HG03558 (cell line): ENCODE measurements around the gene NEIL1.
"Not testable (repeated sequence)": the region's sequence is repeated elsewhere in the genome, so short reads cannot be mapped to it uniquely, and the experiment has no call there.

Experiments used
- ATAC-seq: cut with Tn5 transposase; IDR thresholded peaks from one replicate; pipeline ENCODE4 v1.9.1; 2021; ENCODE audit warnings: moderate number of reproducible peaks; ENCODE audit not compliant: unreplicated experiment; ENCODE audit errors: extremely low read depth

The NEIL1 gene

DNA sequence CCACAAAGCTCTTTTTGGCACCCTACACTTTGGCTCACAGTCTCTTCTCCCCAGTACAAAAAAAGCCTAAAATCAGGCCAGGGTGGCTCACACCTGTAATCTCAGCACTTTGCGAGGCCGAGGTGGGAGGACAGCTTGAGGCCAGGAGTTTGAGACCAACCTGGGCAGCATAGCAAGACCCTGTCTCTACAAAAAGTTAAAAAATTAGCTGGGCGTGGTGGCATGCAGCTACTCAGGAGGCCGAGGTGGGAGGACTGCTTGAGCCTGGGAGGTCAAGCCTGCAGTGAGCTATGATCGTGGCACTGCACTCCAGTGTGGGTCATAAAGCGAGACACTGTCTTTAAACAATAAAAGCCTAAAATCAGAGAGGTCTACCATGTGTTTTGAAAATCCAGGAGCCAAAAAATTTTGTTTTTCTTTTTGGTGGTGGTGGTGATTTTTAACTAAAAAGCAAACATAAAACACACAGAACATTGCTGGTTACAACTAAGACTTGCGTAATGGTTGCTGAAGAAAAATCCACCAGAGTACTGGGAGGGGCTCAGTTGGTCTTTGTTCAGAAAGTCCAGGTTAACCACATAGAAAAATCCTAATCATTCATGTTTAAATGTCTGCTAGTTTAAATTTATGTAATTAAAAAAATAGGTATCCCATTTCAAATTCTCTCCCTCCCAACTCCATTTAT, 23.2 kb downstream of the NEIL1 start:
- no peak for ATAC-seq

DNA sequence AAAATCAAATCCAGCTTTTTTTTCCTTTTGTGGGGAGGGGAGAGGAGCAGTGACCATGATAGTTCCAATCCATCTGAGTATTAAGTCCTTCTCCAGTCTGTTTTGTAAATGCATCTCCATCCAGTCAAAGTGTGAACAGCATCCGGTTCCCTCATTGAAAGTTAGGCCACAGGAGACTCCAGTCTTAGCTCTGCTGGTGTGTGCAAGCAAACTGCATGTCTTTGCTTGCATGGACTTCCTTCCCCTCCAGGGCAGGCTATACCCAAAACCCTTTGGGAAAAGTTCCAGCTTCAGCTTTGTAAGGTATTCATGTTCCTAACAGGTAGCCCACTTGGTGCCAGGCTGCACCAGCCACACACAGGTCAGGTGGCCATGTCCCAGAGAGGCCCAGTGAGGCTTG, 24.6 kb downstream of the NEIL1 start:
- ATAC-seq: no peak

DNA sequence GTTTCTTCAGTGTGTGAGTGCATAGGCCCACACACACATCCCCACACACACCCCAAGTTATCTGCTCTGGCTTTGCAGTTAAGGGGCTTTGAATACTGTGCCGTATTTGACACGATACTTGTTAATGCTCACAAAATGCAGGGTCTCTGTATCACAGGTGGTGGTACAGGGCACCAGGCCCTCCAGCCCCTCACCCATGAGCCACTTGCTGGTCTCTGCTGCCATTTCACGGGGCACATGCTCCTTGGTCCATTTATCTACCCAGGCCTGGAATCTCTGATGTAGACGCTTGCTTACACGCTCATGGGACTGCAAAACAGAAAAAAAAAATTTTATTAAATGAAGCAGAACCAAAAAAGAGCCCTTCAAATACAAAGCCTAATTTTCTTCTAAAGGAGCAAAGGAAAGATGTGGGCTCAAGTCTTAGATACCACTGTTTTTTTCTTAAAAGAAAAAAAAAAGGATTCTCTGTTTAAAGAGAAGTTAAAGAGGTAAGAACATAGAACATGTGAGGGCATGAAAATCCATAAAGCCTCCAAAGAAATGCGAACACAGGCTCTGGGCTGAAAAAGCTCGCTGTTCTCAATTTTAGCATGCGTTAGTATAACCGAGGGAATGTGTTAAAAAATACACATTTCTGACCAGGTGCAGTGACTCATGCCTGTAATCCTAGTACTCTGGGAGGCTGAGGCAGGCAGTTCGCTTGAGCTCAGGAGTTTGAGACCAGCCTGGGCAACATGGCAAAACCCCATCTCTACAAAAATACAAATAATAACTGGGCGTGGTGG, 25.3 kb downstream of the NEIL1 start:
- no peak for ATAC-seq

DNA sequence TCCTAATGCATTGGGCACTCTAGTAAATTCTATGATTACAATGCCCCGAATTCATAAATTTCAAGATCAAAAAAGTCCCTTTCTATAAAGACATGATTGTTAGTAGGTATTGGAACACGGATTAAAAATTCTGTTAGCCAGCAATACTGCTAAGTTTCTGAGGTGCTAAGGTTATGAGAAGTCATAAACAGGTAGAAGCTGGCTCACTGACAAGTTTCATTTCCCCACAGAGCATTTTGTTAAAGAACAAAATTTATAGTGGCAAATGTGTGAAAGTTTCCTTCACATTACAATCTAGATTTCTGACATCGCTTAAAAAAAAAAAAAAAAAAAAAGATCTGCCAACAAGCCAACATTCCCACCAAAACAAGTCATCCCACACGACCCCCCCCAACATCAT, 33.9 kb downstream of the NEIL1 start:
- no peak for ATAC-seq

DNA sequence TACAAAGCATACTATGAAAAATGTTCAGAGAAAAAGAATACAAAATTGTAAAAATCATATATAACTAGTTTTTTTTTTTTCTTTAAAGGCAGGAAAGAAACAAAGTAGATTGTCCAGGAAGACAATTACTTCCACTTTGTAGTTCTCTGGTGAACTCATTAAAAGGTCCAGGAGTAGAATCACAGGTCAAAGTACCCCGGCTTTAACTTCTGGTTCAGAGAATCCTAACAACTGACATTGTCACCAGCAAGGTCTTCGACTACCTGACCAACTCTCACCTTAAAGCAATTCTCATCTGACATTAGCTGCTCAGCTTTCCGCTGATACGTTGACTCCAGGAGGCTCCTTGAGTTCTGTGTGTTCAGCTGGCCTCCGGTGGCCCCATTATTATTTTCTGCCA, 37.1 kb downstream of the NEIL1 start:
- not testable (repeated sequence) for ATAC-seq

DNA sequence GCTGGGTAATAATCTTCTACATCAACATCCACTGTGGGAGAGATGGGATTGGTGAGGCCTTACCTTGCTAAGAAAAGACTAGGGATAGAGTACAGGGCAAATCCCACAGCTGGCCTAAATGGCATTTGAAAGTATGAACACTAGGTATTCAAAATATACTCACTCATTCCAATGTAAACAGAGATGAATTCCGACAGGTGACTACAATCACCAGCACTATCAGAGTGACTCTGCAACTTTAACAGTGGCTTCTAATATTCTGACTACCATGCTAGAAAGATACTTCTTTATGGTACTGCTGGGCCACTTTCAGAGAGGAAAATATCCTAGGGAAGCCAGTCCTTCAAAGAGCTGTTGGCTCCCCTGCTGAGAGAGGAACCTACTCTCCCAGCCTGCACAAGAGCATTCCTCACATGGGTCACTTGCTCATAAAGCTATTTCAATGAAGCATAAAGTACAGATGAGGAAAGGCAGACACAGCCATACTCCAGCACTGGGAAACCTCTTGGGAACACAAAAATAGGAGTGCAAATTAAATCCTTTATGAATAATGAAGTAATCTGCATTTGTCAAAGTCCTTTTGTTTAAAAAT, 43.0 kb downstream of the NEIL1 start:
- no peak for ATAC-seq

DNA sequence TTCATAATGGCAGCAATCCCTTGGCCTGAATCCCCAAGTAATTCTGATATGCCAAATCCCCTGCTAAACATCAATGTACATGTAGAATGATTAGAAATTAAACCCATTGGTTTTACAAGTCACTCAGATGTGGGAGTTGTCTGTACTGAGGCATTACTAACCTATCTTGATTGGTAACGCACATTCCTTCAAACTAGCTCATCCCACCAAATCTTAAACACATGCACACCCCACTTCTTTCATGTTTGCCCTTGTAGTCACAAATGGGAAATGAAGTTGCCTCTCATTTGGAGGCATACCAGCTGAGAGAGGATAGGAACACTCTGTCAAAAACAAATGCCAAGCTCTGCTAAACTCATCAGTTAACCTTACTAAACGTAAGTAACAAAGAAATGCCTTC, 50.7 kb downstream of the NEIL1 start:
- ATAC-seq: no peak

DNA sequence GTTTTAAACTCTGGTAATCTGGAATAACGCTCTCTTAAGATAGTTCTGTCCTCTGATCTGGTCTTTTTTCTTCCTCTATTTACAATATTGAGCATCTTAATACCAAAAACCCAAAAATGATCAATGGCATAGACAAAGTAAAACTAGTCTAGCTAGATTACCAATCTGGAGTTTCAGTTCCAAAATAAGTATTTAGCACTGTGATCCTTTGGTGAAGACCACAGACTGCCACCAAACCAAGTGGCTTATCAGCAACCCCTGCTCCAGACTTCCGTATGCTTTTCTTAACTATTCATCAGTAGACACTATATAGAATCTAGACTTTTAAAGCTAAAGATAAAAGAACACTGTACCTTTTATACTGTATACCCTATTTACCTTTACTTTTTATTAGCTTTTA, 57.1 kb downstream of the NEIL1 start:
- ATAC-seq: no peak
